ENCODE data around the gene PRKCA.

The PRKCA gene

DNA sequence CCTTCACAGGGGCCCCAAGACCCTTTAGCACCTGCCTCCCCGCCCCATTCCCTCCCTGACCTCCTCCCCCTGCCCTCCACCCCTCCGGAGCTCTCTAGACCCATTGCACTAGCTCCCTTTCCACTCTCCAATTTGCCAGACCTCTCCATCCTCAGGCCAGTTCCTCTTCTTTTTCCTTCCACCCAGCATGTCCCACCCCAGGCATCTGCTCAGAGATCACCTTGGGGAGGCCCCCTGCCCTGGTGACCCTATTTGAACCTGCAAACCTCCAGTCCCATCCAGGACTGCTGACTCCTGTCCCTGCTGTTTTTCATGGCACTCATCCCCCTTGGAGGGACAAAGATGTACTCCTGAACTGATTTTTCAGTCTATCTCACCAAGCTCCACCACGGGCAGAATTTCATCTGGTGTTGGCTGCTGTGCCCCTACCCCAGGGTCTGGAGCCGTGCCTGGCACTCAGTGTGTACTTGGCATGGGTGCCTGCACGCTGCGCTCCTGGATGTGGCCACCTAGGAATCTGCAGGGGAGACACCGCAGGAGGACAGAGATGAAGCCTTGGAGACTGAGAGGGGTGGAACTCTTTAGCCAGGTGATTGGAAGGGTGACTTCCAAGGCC is 446.9 kb downstream of the PRKCA start:
- Histone ChIP-seq H3K9me3 (ENCODE audit: control insufficient read depth, insufficient read depth, low read length) (no peaks in the 10 kb centered on the region), H3K36me3 (ENCODE audit: control insufficient read depth, insufficient read depth, low read length) (no peaks in the 10 kb centered on the region), H3K4me3 (ENCODE audit: low read length) (no peak overlapping the region), H3K27me3 (ENCODE audit: control insufficient read depth, insufficient read depth, low read length) (no peaks in the 10 kb centered on the region), H3K4me1 (ENCODE audit: control insufficient read depth, insufficient read depth, low read length) (peaks cover 5% of the 10 kb centered on the region), H3K27ac (ENCODE audit: low read length) (no peak overlapping the region)
- DNase-seq (ENCODE audit: low read depth, low spot score), result no peak
- WGBS (ENCODE audit: insufficient coverage, insufficient read length), result no CpG with 5 or more reads among the region's 7 CpGs

DNA sequence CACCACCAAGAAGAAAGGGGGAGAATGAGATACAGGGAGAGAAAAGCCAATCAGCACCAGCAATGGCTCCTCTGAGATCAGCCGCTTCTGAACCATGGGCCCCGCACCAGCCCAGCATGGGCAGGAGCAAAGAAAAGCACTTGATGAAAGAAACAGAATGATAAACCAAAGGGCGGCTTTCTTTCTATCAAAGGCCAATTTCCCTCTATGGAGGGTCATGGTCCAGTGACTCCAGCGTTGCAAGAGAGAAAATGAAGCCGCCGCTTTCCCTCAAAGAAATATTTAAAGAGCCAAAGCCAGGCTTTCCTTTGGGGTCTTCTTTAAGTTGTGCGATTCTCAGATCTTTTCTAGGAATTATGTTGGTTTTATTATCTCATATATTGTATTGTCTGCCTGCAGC is 447.7 kb downstream of the PRKCA start:
- WGBS (ENCODE audit: insufficient coverage, insufficient read length), result no CpG with 5 or more reads among the region's 7 CpGs
- no peak overlapping the region for H3K27ac ChIP-seq (ENCODE audit: low read length)
- H3K9me3 ChIP-seq (ENCODE audit: control insufficient read depth, insufficient read depth, low read length), result no peaks in the 10 kb centered on the region
- DNase-seq (ENCODE audit: low read depth, low spot score), result no peak
- no peak overlapping the region for H3K4me3 ChIP-seq (ENCODE audit: low read length)
- peaks cover 5% of the 10 kb centered on the region for H3K4me1 ChIP-seq (ENCODE audit: control insufficient read depth, insufficient read depth, low read length)
- H3K36me3 ChIP-seq (ENCODE audit: control insufficient read depth, insufficient read depth, low read length), result no peaks in the 10 kb centered on the region
- H3K27me3 ChIP-seq (ENCODE audit: control insufficient read depth, insufficient read depth, low read length), result no peaks in the 10 kb centered on the region

DNA sequence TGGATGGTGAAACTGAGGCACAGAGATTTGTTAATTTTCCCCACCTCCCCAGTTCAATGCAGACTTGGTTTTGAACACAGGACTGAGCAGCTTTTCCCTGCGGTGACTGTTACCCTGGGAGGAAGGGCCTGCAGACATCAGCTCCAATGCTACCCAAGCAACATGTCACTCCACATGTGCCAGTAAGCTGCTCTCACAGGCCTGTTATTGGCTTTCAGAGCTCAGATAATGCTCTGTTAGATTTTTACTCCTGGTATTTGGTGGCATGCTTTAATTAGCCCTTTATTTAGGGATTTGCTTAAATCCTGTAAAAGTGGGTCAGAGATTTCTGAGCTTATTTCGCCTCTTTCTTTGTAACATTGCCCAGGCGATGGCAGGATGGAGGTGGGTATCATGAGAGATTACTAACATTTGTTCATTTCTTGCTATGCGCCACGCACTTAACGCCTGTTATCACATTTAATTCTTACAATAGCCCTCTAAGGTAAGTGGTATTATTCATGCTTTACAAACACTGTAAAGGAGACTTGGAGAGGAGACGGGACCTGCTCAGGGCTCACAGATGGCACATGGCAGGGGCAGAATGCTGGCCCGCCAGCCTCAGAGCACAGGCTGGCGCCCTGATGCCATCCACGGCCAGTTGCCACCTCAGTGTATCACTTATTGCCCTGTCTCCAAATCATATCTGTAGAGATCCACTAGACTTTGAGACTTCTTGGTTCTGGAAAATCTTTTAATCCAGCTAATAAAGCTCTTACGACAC is 448.5 kb downstream of the PRKCA start:
- H3K4me3 ChIP-seq (ENCODE audit: low read length), result no peak overlapping the region
- no peak overlapping the region for H3K27ac ChIP-seq (ENCODE audit: low read length)
- H3K27me3 ChIP-seq (ENCODE audit: control insufficient read depth, insufficient read depth, low read length), result no peaks in the 10 kb centered on the region
- no peaks in the 10 kb centered on the region for H3K9me3 ChIP-seq (ENCODE audit: control insufficient read depth, insufficient read depth, low read length)
- no peaks in the 10 kb centered on the region for H3K36me3 ChIP-seq (ENCODE audit: control insufficient read depth, insufficient read depth, low read length)
- no peak for DNase-seq (ENCODE audit: low read depth, low spot score)
- WGBS (ENCODE audit: insufficient coverage, insufficient read length), result no CpG with 5 or more reads among the region's 11 CpGs
- peaks cover 5% of the 10 kb centered on the region for H3K4me1 ChIP-seq (ENCODE audit: control insufficient read depth, insufficient read depth, low read length)

DNA sequence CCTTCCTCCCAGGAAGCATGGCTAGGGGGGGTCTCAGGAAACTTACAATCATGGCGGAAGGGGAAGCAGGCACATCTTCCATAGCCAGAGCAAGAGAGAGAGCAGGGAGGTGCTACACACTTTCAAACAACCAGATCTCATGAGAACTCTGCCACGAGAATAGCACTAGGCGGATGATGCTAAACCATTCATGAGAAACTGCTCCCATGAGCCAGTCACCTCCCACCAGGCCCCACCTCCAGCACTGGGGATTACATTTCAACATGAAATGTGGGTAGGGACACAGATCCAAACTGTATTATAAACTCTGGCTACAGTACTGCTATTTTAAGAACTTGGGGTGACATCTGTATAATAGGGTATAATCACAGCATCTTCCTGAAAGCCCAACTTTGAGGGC is 449.4 kb downstream of the PRKCA start:
- no peak overlapping the region for H3K4me3 ChIP-seq (ENCODE audit: low read length)
- no peaks in the 10 kb centered on the region for H3K9me3 ChIP-seq (ENCODE audit: control insufficient read depth, insufficient read depth, low read length)
- H3K4me1 ChIP-seq (ENCODE audit: control insufficient read depth, insufficient read depth, low read length), result peaks cover 5% of the 10 kb centered on the region
- H3K27ac ChIP-seq (ENCODE audit: low read length), result no peak overlapping the region
- no peak for DNase-seq (ENCODE audit: low read depth, low spot score)
- H3K36me3 ChIP-seq (ENCODE audit: control insufficient read depth, insufficient read depth, low read length), result no peaks in the 10 kb centered on the region
- no CpG with 5 or more reads among the region's 3 CpGs for WGBS (ENCODE audit: insufficient coverage, insufficient read length)
- no peaks in the 10 kb centered on the region for H3K27me3 ChIP-seq (ENCODE audit: control insufficient read depth, insufficient read depth, low read length)

DNA sequence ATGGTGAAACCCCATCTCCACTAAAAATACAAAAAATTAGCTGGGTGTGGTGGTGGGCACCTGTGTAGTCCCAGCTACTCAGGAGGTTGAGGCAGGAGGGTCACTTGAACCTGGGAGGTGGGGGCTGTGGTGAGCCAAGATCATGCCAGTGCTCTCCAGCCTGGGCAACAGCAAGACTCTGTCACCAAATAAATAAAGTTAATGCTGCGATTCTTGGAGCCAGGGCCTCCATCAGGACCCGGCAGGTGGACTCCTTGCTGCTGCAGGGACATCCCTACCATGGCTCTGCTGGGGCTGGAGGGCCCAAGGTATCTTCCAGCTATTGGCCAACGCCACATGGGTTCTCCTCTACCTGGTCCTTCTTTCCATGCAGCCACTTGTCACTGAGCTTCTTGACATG is 450.0 kb downstream of the PRKCA start:
- no peaks in the 10 kb centered on the region for H3K36me3 ChIP-seq (ENCODE audit: control insufficient read depth, insufficient read depth, low read length)
- H3K27me3 ChIP-seq (ENCODE audit: control insufficient read depth, insufficient read depth, low read length), result no peaks in the 10 kb centered on the region
- no peak overlapping the region for H3K27ac ChIP-seq (ENCODE audit: low read length)
- WGBS (ENCODE audit: insufficient coverage, insufficient read length), result no CpG with 5 or more reads among the region's 3 CpGs
- H3K4me1 ChIP-seq (ENCODE audit: control insufficient read depth, insufficient read depth, low read length), result peaks cover 5% of the 10 kb centered on the region
- DNase-seq (ENCODE audit: low read depth, low spot score), result no peak
- H3K9me3 ChIP-seq (ENCODE audit: control insufficient read depth, insufficient read depth, low read length), result no peaks in the 10 kb centered on the region
- H3K4me3 ChIP-seq (ENCODE audit: low read length), result no peak overlapping the region

DNA sequence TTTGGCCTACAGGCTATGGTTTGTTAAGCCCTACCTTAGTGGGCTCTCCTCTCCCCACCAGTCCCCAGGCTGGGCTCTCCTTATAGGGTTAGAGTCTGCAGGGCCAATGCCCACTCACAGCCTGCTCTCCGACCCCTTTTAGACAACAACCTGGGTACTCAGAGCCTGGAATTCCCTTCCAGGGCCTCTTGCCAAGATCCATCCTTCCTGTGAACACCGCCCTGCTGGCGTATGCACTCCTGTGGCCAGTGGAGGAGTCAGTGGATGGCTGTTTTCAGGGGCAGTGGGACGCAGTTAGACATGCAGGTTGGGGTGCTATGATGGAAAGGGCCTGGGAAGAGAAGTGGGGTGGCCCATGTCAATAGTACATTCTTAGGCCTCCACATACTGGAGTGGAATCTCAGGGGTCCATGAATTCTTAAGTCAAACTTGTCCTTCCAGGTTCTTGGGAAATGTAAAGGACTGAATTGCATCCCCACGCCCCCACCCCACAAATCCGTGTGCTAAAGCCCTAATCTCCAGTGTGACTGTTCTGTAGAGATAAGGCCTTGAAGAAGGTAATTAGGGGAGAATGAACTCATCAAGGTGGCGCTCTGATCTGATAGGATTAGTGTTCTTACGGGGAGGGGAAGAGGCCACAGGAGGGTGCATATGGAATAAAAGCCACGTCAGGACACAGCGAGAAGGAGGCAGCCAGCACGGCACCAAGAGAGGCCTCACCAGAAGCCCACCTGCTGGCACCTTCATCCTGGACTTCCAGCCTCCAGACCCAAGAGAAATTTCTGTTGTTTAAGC is 450.9 kb downstream of the PRKCA start:
- Histone ChIP-seq H3K27ac (ENCODE audit: low read length) (no peak overlapping the region), H3K4me3 (ENCODE audit: low read length) (no peak overlapping the region), H3K27me3 (ENCODE audit: control insufficient read depth, insufficient read depth, low read length) (no peaks in the 10 kb centered on the region), H3K4me1 (ENCODE audit: control insufficient read depth, insufficient read depth, low read length) (peaks cover 3% of the 10 kb centered on the region), H3K9me3 (ENCODE audit: control insufficient read depth, insufficient read depth, low read length) (no peaks in the 10 kb centered on the region), H3K36me3 (ENCODE audit: control insufficient read depth, insufficient read depth, low read length) (no peaks in the 10 kb centered on the region)
- DNase-seq (ENCODE audit: low read depth, low spot score), result no peak
- no CpG with 5 or more reads among the region's 11 CpGs for WGBS (ENCODE audit: insufficient coverage, insufficient read length)

DNA sequence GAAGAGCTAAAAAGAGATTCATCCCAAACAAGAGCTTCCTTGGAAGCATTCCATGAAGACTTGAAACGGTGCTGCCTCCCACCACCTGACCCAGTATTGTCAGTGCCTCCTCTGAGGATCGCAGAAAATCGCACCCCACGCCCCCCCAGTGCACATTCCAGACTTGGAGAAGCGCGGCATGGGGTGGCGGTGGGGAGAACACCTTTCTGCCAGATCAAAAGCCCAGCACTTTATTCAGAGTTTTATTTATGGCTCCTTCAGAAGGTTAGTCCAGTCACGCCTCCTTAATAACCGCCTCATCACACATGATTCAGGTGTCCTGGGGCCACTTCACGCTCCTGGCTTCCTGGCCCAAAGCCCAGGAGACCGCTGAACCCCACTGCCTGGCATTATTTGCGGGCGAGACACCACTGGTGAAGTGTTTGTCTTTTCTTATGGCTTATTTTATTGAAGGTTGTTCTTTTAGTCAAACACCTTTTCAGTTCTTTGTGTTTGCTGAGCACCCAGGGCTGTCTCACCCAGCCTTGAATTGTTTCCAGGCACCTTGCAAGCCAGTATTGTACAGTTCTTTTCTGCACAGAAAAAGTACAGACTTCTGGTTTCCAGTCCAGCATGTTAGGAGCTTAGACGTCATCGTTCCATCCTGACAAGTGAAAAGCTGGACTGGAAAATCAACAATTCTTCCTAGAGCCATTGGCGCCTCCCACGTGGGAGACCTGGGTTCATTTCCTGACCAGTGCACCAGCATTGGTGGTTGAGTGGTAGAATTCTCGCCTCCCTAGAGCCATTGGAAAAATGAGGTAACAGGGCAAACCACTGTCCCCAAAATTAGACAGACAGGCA is 452.9 kb downstream of the PRKCA start:
- no peaks in the 10 kb centered on the region for H3K27me3 ChIP-seq (ENCODE audit: control insufficient read depth, insufficient read depth, low read length)
- no peaks in the 10 kb centered on the region for H3K4me1 ChIP-seq (ENCODE audit: control insufficient read depth, insufficient read depth, low read length)
- no peaks in the 10 kb centered on the region for H3K9me3 ChIP-seq (ENCODE audit: control insufficient read depth, insufficient read depth, low read length)
- no peaks in the 10 kb centered on the region for H3K36me3 ChIP-seq (ENCODE audit: control insufficient read depth, insufficient read depth, low read length)
- DNase-seq (ENCODE audit: low read depth, low spot score), result no peak
- H3K4me3 ChIP-seq (ENCODE audit: low read length), result no peak overlapping the region
- WGBS (ENCODE audit: insufficient coverage, insufficient read length), result no CpG with 5 or more reads among the region's 18 CpGs
- no peak overlapping the region for H3K27ac ChIP-seq (ENCODE audit: low read length)

DNA sequence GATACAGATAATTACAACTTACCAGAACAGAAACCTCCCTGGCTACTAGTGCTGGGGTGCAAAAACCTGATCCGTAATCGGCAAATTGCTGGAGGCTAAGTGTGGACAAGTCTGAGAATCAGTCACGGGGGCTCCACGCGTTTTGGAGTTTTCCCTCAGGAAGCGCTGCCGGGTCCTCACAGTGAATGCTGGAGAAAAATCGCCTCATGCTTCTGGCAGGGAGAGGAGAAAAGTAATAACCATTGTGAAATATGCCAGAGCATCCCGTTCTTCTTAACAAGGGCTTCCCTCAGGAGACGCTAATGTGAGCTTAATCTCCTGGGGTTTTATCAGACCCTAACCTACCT is 453.5 kb downstream of the PRKCA start:
- DNase-seq (ENCODE audit: low read depth, low spot score), result no peak
- WGBS (ENCODE audit: insufficient coverage, insufficient read length), result no CpG with 5 or more reads among the region's 10 CpGs

DNA sequence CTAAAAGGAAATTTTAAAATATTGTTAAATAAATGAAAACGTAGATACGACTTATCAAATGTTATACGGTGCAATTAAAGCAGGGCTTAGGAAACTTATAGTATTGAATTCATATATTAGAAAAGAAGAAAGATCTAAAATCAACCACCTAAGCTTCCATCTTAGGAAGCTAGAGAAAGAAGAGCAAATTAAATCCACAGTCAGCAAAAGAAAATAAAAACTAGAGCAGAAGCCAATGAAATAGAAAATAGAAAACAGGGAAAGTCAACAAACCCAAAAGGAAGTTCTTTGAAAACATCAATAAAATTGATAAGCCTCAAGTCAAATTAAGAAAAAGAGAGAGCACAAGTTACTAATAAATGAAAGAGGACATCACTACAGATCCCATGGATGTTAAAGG is 457.9 kb downstream of the PRKCA start:
- WGBS (ENCODE audit: insufficient coverage, insufficient read length), result 100% methylated on average over 3 of the region's 3 CpGs
- Histone ChIP-seq H3K27me3 (ENCODE audit: control insufficient read depth, insufficient read depth, low read length) (no peaks in the 10 kb centered on the region), H3K9me3 (ENCODE audit: control insufficient read depth, insufficient read depth, low read length) (no peaks in the 10 kb centered on the region), H3K36me3 (ENCODE audit: control insufficient read depth, insufficient read depth, low read length) (no peaks in the 10 kb centered on the region), H3K27ac (ENCODE audit: low read length) (no peak overlapping the region), H3K4me3 (ENCODE audit: low read length) (no peak overlapping the region), H3K4me1 (ENCODE audit: control insufficient read depth, insufficient read depth, low read length) (0 out of 2 replicates have a peak, but pooled peaks cover 3% of the 10 kb centered on the region)
- no peak for DNase-seq (ENCODE audit: low read depth, low spot score)

More for the DNA sequence above, 453.5 kb downstream of the PRKCA start:
- Histone ChIP-seq H3K4me1 (ENCODE audit: control insufficient read depth, insufficient read depth, low read length) (no peaks in the 10 kb centered on the region), H3K4me3 (ENCODE audit: low read length) (no peak overlapping the region), H3K27ac (ENCODE audit: low read length) (no peak overlapping the region), H3K9me3 (ENCODE audit: control insufficient read depth, insufficient read depth, low read length) (no peaks in the 10 kb centered on the region), H3K36me3 (ENCODE audit: control insufficient read depth, insufficient read depth, low read length) (no peaks in the 10 kb centered on the region), H3K27me3 (ENCODE audit: control insufficient read depth, insufficient read depth, low read length) (no peaks in the 10 kb centered on the region)

DNA sequence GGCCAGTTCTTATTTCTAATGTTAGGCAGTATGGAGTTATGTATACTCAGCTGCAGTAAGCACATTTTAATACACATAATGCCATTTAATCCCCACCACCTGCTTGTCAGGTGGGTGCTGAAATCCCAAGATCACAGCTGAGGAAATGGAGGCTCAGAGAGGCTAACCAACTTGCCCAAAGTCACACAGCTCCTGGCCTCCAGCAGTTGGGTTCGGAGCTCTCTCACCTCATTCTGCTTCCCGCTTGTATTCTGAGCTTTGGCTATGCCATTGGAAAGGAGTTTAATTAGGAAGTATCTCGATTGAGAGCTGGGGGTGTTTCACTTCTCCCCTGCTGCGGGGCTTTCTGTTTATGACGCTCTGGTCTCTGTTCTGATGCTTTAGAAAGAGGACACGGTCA is 459.9 kb downstream of the PRKCA start:
- Histone ChIP-seq H3K4me3 (ENCODE audit: low read length) (no peak overlapping the region), H3K27ac (ENCODE audit: low read length) (no peak overlapping the region), H3K27me3 (ENCODE audit: control insufficient read depth, insufficient read depth, low read length) (no peaks in the 10 kb centered on the region), H3K9me3 (ENCODE audit: control insufficient read depth, insufficient read depth, low read length) (no peaks in the 10 kb centered on the region), H3K4me1 (ENCODE audit: control insufficient read depth, insufficient read depth, low read length) (0 out of 2 replicates have a peak, but pooled peaks cover 3% of the 10 kb centered on the region), H3K36me3 (ENCODE audit: control insufficient read depth, insufficient read depth, low read length) (no peaks in the 10 kb centered on the region)
- no CpG with 5 or more reads among the region's 6 CpGs for WGBS (ENCODE audit: insufficient coverage, insufficient read length)
- no peak for DNase-seq (ENCODE audit: low read depth, low spot score)

Measured in iPS DF 6.9 (cell line).